ENCODE results near the gene MBD3.

Gene MBD3

DNA sequence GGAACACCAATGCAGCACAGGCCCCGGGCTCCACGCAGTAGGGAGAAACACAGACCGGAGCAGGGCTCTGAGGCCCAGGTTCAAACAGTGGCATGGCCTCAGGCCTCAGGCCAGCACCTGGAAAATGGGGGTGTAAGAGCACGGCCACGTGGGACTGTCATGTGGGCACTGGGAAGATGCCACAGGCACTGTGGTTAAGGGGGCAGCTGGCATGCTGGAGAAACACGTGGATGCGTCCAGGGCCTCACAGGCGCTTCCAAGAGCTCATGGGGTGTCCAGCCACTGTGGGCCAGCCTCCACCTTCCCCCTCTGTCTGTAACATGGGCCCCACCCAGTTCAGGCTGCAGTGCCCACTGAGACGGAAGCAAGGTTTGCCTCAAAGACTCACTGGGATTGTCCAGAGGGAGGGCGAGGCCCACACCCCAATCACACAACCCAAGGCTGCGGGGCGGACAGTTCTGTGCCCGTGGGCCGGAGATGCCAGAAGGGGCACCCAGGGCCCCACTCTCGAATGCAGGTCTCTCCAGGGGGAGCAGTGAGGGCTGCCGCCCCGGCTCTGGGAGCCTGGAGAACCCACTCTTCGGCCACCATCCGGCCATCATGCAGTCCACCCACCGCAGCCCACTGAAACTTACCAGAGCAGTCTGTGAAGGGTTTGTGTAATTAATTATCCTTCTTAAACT is 6.3 kb upstream of the MBD3 start:
- DNase-seq (ENCODE audit: low read depth in 2 of 2), result no peak

DNA sequence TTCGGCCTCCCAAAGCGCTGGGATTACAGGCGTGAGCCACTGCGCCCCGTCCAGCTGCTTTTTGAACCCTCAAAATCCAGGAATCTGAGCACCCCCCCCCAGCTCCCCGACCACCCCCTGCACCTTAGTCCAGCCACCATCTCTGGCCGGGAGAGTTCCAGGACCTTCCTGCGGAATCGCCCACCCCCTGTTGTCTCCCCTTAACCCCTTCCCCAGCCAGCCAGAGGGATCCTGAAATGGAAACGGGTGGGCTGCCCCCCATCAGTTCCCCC is 772 bp upstream of the MBD3 start:
- no peak for DNase-seq (ENCODE audit: low read depth in 2 of 2)

GRCh38 chr19:1592024-1592754 is 476 bp downstream of the MBD3 start:
- DNase-seq (ENCODE audit: low read depth in 2 of 2), result peak; percentile 62 to 68

GRCh38 chr19:1591421-1592023 is 1.1 kb downstream of the MBD3 start:
- DNase-seq (ENCODE audit: low read depth in 2 of 2), result no peak

GRCh38 chr19:1590641-1591397 is 1.8 kb downstream of the MBD3 start:
- no peak for DNase-seq (ENCODE audit: low read depth in 2 of 2)

DNA sequence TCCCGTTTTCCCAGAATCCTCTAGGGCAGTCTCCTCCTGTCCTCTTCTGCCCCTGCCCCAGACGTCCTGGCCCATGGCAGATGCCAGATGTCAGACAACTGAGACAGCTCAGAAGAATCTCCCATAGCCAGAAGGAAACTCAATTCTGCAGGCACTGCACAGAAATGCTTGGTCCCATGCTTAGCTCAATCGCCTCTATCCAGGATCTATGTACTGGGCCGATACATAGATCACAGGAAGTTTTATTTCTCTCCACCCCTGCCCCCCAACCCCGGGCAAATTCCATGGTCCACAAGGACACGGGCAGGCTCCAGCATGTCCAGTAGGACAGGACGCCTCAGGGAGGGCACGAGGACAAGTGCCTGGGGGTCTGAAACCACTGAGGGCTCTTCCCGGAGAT is 4.8 kb downstream of the MBD3 start:
- DNase-seq (ENCODE audit: low read depth in 2 of 2), result no peak

DNA sequence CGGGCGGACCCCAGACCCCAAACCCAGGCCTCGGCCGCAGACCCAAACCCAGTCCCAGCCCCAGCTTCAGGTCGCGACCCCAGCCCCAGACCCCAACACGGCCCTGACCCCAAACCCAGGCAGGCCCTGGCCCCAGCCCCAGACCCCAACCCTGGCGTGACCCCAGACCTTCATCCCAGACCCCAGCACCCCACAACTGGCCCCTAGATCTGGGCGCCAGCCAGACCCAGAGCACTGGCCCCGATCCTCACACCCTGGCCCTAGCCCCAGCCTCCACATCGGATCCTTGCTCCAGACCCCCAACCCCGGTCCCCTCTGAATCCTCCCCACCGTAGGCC is 7.5 kb downstream of the MBD3 start:
- no peak for DNase-seq (ENCODE audit: low read depth in 2 of 2)

- no peak for DNase-seq (ENCODE audit: low read depth in 2 of 2)
Observed at GRCh38 chr19:1584500-1585242, 8.0 kb downstream of the MBD3 start.

- no peak for DNase-seq (ENCODE audit: low read depth in 2 of 2)
Observed at GRCh38 chr19:1582201-1582600, 10.5 kb downstream of the MBD3 start.

GRCh38 chr19:1580957-1581356 is 11.7 kb downstream of the MBD3 start:
- no peak for DNase-seq (ENCODE audit: low read depth in 2 of 2)

DNA sequence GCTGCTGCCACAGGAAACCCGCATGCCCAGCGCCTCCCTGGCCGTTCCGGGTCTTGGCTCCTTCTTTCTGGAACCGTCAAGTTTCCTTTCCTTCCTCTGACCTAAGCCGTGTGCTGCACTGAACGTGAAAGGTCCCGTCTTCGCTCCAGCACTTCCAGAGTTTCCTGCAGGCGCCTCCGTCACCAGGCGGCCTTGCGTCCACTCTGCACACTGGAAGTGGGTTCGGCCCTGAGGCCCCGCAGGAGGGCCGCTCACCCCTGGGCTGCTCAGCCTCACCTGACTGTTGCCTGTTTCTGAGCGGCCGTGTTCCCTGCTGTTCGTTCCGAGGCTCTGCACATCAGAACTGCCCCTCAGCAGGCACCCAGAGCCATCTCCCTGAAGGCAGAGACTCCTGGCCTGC is 12.3 kb downstream of the MBD3 start:
- DNase-seq (ENCODE audit: low read depth in 2 of 2), result no peak

GRCh38 chr19:1579222-1579621 is 13.4 kb downstream of the MBD3 start:
- DNase-seq (ENCODE audit: low read depth in 2 of 2), result no peak

- DNase-seq (ENCODE audit: low read depth in 2 of 2), result no peak
Observed at GRCh38 chr19:1577929-1578618, 14.6 kb downstream of the MBD3 start.

DNA sequence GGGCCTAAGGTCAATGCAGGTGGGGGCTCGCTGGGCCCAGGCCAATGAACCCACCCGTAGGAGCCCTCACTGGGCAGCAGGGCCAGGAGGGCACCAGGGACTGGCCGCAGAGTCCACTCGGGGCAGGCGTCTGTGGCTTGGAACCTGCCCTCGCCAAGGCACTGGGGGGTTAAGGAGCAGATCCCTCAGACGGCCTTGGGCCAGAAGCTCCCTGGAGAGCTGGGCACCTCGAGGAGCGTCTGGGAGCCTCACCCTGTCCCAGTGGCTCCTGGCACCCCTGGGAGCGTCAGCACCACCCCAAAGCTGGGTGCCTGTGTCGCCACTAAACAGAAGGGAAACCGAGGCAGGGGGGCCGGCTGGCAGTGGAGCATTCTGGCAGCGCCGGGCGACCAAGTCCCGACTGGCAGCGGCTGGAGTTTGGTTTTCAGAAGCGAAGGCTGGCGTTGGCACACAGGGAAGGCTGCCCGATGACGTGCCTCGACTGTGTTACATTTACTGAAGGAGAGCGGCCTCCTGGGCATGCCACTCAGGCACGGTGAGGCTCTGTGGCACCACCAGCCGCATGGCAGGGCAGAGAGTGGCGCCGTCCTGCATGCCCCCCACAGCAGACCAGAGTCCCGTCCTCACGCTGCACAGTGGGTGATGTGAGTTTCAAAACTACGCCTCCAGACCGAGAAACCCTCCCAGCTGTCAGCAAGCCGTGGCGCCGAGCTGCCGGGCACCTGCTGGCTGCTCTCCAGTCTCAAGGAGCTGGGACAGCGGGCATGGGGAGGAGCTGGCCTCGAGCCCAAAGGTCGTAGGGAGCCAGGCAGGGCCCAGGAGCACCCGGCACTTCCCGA is 15.4 kb downstream of the MBD3 start:
- no peak for DNase-seq (ENCODE audit: low read depth in 2 of 2)

- DNase-seq (ENCODE audit: low read depth in 2 of 2), result no peak
Observed at GRCh38 chr19:1576242-1577089, 16.2 kb downstream of the MBD3 start.

DNA sequence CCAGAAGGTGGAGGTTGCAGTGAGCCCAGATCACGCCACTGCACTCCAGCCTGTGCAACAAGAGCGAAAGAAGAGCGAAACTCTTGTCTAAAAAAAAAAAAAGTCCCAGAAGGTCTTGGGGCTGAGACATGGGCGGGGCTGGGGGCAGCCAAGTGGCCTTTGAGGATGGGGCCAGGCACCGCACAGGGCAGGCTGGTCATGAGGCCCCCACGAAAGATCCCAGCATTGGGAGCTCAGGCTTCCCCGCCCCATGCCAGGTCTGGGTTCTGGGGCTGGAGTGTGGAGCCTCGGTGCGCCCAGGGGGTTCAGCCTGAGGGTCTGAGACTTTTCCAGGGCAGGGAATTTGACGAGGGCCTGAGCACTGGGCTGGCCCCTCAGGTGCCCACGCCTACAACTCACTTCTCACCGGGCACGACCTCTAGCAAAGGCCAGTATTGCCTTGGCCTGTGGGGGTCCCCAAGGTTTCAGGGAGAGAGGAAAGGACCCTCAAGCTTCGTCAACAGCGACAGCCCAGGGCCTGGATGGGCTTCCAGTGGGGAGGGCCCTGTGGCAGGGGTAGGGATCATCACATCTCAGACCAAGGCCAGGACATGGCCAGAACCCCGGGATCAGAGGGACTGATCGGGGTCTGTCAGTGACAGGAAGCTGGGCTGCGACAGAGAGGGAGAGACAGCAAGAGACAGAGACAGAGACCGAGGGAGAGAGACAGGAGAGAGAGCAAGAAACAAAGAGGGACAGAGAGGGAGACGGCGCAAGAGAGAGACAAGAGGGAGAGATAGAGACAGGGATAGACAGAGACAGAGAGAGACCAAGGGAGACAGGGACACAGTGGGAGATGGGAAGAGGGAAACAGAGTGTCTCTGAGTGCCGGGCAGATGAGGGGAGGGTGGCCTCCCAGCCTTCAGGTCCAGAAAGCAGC is 17.1 kb downstream of the MBD3 start:
- no peak for DNase-seq (ENCODE audit: low read depth in 2 of 2)

DNA sequence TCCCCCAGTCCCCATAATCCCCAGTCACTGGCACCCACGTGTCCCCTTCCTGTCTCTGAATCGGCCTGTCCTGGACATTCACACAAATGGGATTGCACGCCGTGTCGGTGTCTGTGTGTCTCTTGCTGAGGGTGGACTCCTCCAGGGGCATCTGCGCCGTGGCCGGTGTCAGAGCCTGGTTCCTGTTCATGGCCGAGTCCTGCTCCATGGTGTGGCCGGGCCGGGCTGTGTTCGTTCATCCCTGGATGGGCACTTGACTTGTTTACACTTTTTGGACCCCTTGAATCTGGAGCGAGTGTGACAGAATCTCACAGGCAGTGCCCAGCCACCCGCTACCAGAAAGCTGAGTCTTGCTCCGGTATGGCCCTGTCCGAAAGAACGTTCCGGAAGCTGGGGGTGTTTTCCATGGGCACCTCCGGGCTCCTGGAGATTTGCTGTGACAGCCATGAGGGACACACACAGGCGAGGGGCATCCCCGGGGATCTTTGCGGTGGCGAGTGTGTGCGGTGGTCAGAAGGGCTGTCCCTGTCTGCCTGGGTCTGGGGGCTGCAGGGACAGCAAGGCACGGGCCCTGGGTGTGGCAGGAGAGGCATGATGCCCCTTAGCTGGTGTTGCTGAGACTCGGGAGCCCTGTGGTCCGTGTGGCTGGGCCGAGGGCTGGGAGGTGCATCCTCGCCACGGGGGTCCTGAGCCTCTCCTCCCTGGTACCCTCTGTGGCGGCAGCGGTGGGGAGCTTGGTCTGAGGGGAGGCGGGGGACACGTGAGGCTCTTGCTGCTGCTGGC is 18.1 kb downstream of the MBD3 start:
- no peak for DNase-seq (ENCODE audit: low read depth in 2 of 2)

- DNase-seq (ENCODE audit: low read depth in 2 of 2), result no peak
Observed at GRCh38 chr19:1572795-1573194, 19.9 kb downstream of the MBD3 start.
